ENCODE results near the gene ATP8B4.
"Not testable (repeated sequence)": the region's sequence is repeated elsewhere in the genome, so short reads cannot be mapped to it uniquely, and the experiment has no call there.

Gene ATP8B4

GRCh38 chr15:50119063-50120040 is at the start of gene ATP8B4:
Gene ATP8B4 (minus strand): TSS chr15:50119233. CDS start chr15:50106966, 12,267 bp downstream.
- DNase-seq, result no peak

GRCh38 chr15:50168379-50168778 is 49.3 kb upstream of the ATP8B4 start:
- no peak for DNase-seq

- DNase-seq, result no peak
These were observed 48.1 kb upstream of the ATP8B4 start for GRCh38 chr15:50167110-50167509.

GRCh38 chr15:50166216-50166615 is 47.2 kb upstream of the ATP8B4 start:
- no peak for DNase-seq

GRCh38 chr15:50164458-50164857 is 45.4 kb upstream of the ATP8B4 start:
- DNase-seq, result no peak

GRCh38 chr15:50163719-50164410 is 44.8 kb upstream of the ATP8B4 start:
- DNase-seq, result no peak

- DNase-seq, result no peak
These were observed 44.1 kb upstream of the ATP8B4 start for GRCh38 chr15:50162969-50163718.

- DNase-seq, result not testable (repeated sequence)
These were observed 39.2 kb upstream of the ATP8B4 start for GRCh38 chr15:50158236-50158635.

GRCh38 chr15:50151476-50151875 is 32.4 kb upstream of the ATP8B4 start:
- DNase-seq, result no peak

- DNase-seq, result no peak
These were observed 31.8 kb upstream of the ATP8B4 start for GRCh38 chr15:50150851-50151250.

- no peak for DNase-seq
These were observed 31.3 kb upstream of the ATP8B4 start for GRCh38 chr15:50150349-50150748.

- no peak for DNase-seq
These were observed 30.1 kb upstream of the ATP8B4 start for GRCh38 chr15:50149090-50149489.

GRCh38 chr15:50148362-50148963 is 29.4 kb upstream of the ATP8B4 start:
- DNase-seq, result no peak

GRCh38 chr15:50146632-50147031 is 27.6 kb upstream of the ATP8B4 start:
- DNase-seq, result no peak

GRCh38 chr15:50145451-50145872 is 26.4 kb upstream of the ATP8B4 start:
- no peak for DNase-seq

- DNase-seq, result no peak
These were observed 25.5 kb upstream of the ATP8B4 start for GRCh38 chr15:50144341-50145120.

- no peak for DNase-seq
These were observed 24.3 kb upstream of the ATP8B4 start for GRCh38 chr15:50143255-50143860.

GRCh38 chr15:50141856-50142255 is 22.8 kb upstream of the ATP8B4 start:
- no peak for DNase-seq

GRCh38 chr15:50140983-50141382 is 21.9 kb upstream of the ATP8B4 start:
- no peak for DNase-seq

GRCh38 chr15:50140098-50140497 is 21.1 kb upstream of the ATP8B4 start:
- no peak for DNase-seq

GRCh38 chr15:50138391-50138790 is 19.4 kb upstream of the ATP8B4 start:
- no peak for DNase-seq

Data from activated CD8-positive, alpha-beta memory T cell treated with anti-CD3 and anti-CD28 coated beads, Interleukin-2, amount 50 U/mL, for 4 hours (primary cell).